Activated CD8-positive, alpha-beta memory T cell treated with anti-CD3 and anti-CD28 coated beads for 4 hours (primary cell): ENCODE results near the gene CDC42BPA.

Source experiments
- DNase-seq, 2 donors: peaks; one replicate each; pipeline ENCODE4 v3.0.0-alpha.2; 2020; ENCODE audit warnings: low read depth in 2 of 2

Gene CDC42BPA

GRCh38 chr1:226980565-226981385 is 337.5 kb downstream of the CDC42BPA start:
- no peak for DNase-seq

GRCh38 chr1:226980122-226980560 is 338.2 kb downstream of the CDC42BPA start:
- no peak for DNase-seq

- no peak for DNase-seq
Observed at GRCh38 chr1:226979517-226980121, 338.7 kb downstream of the CDC42BPA start.

GRCh38 chr1:226979115-226979516 is 339.2 kb downstream of the CDC42BPA start:
- no peak for DNase-seq

- DNase-seq, result no peak
Observed at GRCh38 chr1:226978432-226979114, 339.7 kb downstream of the CDC42BPA start.

GRCh38 chr1:226977643-226978431 is 340.5 kb downstream of the CDC42BPA start:
- DNase-seq, result no peak

GRCh38 chr1:226976978-226977642 is 341.2 kb downstream of the CDC42BPA start:
- DNase-seq, result no peak

GRCh38 chr1:226976276-226976977 is 341.9 kb downstream of the CDC42BPA start:
- DNase-seq, result no peak

- no peak for DNase-seq
Observed at GRCh38 chr1:226975259-226976250, 342.7 kb downstream of the CDC42BPA start.

GRCh38 chr1:226974544-226975258 is 343.6 kb downstream of the CDC42BPA start:
- no peak for DNase-seq

- no peak for DNase-seq
Observed at GRCh38 chr1:226973898-226974543, 344.3 kb downstream of the CDC42BPA start.

GRCh38 chr1:226973371-226973897 is 344.9 kb downstream of the CDC42BPA start:
- no peak for DNase-seq

GRCh38 chr1:226972931-226973330 is 345.4 kb downstream of the CDC42BPA start:
- DNase-seq, result no peak

GRCh38 chr1:226971765-226972164 is 346.5 kb downstream of the CDC42BPA start:
- no peak for DNase-seq

- no peak for DNase-seq
Observed at GRCh38 chr1:226967665-226968064, 350.6 kb downstream of the CDC42BPA start.

GRCh38 chr1:226966683-226967082 is 351.6 kb downstream of the CDC42BPA start:
- DNase-seq, result no peak

- DNase-seq, result no peak
Observed at GRCh38 chr1:226965581-226966440, 352.5 kb downstream of the CDC42BPA start.
